ENCODE data around the gene MGAT4B. TPM values are rescaled to one million over a fixed set of nuclear protein-coding genes. Genes with fewer than 3 reads are reported as not detected.
"Not testable (repeated sequence)": the region's sequence is repeated elsewhere in the genome, so short reads cannot be mapped to it uniquely, and the experiment has no call there.

Gene MGAT4B
- total RNA-seq, 1 experiment from 2014 or later = 613 TPM

DNA sequence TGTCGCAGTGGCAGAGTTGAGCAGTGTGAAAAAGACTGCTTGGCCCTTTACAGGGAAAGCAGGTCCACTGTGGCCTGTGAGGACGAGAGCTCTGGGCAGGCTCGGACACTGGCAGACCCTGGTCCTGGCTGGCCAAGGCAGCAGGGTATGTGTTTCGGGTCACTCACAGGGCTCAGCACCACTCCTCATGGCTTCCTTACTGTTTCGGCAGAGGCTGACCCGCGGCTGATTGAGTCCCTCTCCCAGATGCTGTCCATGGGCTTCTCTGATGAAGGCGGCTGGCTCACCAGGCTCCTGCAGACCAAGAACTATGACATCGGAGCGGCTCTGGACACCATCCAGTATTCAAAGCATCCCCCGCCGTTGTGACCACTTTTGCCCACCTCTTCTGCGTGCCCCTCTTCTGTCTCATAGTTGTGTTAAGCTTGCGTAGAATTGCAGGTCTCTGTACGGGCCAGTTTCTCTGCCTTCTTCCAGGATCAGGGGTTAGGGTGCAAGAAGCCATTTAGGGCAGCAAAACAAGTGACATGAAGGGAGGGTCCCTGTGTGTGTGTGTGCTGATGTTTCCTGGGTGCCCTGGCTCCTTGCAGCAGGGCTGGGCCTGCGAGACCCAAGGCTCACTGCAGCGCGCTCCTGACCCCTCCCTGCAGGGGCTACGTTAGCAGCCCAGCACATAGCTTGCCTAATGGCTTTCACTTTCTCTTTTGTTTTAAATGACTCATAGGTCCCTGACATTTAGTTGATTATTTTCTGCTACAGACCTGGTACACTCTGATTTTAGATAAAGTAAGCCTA is 29.8 kb upstream of the MGAT4B start:
- peaks cover 33% of the 10 kb centered on the region for H3K4me1 Mint-ChIP-seq (ENCODE audit: low read depth, unreplicated experiment)
- H3K36me3 Mint-ChIP-seq (ENCODE audit: insufficient read depth, unreplicated experiment) = peaks cover 96% of the 10 kb centered on the region
- H3K4me3 Mint-ChIP-seq (ENCODE audit: low read depth, unreplicated experiment) = no peak overlapping the region
- CTCF ChIA-PET = interaction anchor here (0.5 kb wide), 1 partner anchor 156 kb away, joined by 8 read pairs; no protein-coding TSS in a partner anchor
- no peaks in the 10 kb centered on the region for H3K27me3 Mint-ChIP-seq (ENCODE audit: unreplicated experiment)
- intact Hi-C loops (cut with micrococcal nuclease; ENCODE audit: unreplicated experiment) = no loop called here
- BruUV-seq (replicated peaks) = TSS peak; percentile 57
- no peak for DNase-seq
- peak overlapping the region; percentile 49 for H3K27ac Mint-ChIP-seq (ENCODE audit: unreplicated experiment)
- TF ChIP-seq, protein P1, sequence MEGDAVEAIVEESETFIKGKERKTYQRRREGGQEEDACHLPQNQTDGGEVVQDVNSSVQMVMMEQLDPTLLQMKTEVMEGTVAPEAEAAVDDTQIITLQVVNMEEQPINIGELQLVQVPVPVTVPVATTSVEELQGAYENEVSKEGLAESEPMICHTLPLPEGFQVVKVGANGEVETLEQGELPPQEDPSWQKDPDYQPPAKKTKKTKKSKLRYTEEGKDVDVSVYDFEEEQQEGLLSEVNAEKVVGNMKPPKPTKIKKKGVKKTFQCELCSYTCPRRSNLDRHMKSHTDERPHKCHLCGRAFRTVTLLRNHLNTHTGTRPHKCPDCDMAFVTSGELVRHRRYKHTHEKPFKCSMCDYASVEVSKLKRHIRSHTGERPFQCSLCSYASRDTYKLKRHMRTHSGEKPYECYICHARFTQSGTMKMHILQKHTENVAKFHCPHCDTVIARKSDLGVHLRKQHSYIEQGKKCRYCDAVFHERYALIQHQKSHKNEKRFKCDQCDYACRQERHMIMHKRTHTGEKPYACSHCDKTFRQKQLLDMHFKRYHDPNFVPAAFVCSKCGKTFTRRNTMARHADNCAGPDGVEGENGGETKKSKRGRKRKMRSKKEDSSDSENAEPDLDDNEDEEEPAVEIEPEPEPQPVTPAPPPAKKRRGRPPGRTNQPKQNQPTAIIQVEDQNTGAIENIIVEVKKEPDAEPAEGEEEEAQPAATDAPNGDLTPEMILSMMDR (IDR thresholded peaks at IDR 0.05; ENCODE audit: unreplicated experiment) = no peak
- no peaks in the 10 kb centered on the region for H3K9me3 Mint-ChIP-seq (ENCODE audit: low read depth, unreplicated experiment)

GRCh38 chr5:179834871-179835270 is 28.2 kb upstream of the MGAT4B start:
- peak overlapping the region; percentile 32 for H3K4me3 Mint-ChIP-seq (ENCODE audit: low read depth, unreplicated experiment)
- peaks cover 46% of the 10 kb centered on the region for H3K4me1 Mint-ChIP-seq (ENCODE audit: low read depth, unreplicated experiment)
- H3K27me3 Mint-ChIP-seq (ENCODE audit: unreplicated experiment); DNase-seq; BruUV-seq (replicated peaks); H3K27ac Mint-ChIP-seq (ENCODE audit: unreplicated experiment); H3K9me3 Mint-ChIP-seq (ENCODE audit: low read depth, unreplicated experiment); CTCF ChIA-PET; intact Hi-C loops (cut with micrococcal nuclease; ENCODE audit: unreplicated experiment): not testable (repeated sequence)
- H3K36me3 Mint-ChIP-seq (ENCODE audit: insufficient read depth, unreplicated experiment) = peaks cover 96% of the 10 kb centered on the region

DNA sequence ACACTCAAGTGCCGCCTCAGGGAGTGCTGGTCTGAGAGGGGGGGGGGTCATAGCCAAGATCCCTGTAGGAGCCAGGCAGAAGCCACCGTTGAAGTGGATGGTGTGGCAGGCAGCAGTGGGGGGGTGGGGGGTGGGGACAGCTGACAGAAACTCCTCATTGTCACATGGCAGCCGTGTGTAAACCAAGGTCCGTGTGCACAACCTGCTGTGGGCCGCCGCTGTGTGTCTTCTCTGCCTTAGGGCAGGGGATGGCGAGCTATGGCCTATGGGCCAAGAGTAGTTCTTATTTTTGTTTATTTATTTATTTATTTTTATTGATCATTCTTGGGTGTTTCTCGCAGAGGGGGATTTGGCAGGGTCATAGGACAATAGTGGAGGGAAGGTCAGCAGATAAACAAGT is 27.5 kb upstream of the MGAT4B start:
- H3K9me3 Mint-ChIP-seq (ENCODE audit: low read depth, unreplicated experiment) = no peaks in the 10 kb centered on the region

GRCh38 chr5:179833709-179834070 is 27.0 kb upstream of the MGAT4B start:
- CTCF ChIA-PET = interaction anchor here (0.7 kb wide), 1 partner anchor 12 kb away, joined by 3 read pairs; no protein-coding TSS in a partner anchor
- TF ChIP-seq, protein P1 (IDR thresholded peaks at IDR 0.05; ENCODE audit: unreplicated experiment) = no peak
- Mint-ChIP-seq H3K4me1 (ENCODE audit: low read depth, unreplicated experiment) (peaks cover 58% of the 10 kb centered on the region), H3K36me3 (ENCODE audit: insufficient read depth, unreplicated experiment) (peaks cover 96% of the 10 kb centered on the region), H3K27me3 (ENCODE audit: unreplicated experiment) (no peaks in the 10 kb centered on the region), H3K27ac (ENCODE audit: unreplicated experiment) (peak overlapping the region; percentile 60), H3K9me3 (ENCODE audit: low read depth, unreplicated experiment) (no peaks in the 10 kb centered on the region), H3K4me3 (ENCODE audit: low read depth, unreplicated experiment) (peak overlapping the region; percentile 43)
- no TSS peak for BruUV-seq (replicated peaks)
- no peak for DNase-seq
- intact Hi-C loops (cut with micrococcal nuclease; ENCODE audit: unreplicated experiment) = no loop called here

More for the DNA sequence above, 27.5 kb upstream of the MGAT4B start:
- CTCF ChIA-PET = interaction anchor here (0.7 kb wide), 2 partner anchors 12 to 230 kb away, joined by 3 to 4 read pairs; no protein-coding TSS in a partner anchor
- TF ChIP-seq, protein P1 (IDR thresholded peaks at IDR 0.05; ENCODE audit: unreplicated experiment) = no peak
- intact Hi-C loops (cut with micrococcal nuclease; ENCODE audit: unreplicated experiment) = no loop called here
- Mint-ChIP-seq H3K36me3 (ENCODE audit: insufficient read depth, unreplicated experiment) (peaks cover 96% of the 10 kb centered on the region), H3K27ac (ENCODE audit: unreplicated experiment) (peak overlapping the region; percentile 60), H3K4me1 (ENCODE audit: low read depth, unreplicated experiment) (peaks cover 53% of the 10 kb centered on the region), H3K4me3 (ENCODE audit: low read depth, unreplicated experiment) (no peak overlapping the region), H3K27me3 (ENCODE audit: unreplicated experiment) (no peaks in the 10 kb centered on the region)
- no peak for DNase-seq
- no TSS peak for BruUV-seq (replicated peaks)
